Activated CD4-positive, alpha-beta T cell treated with anti-CD3 and anti-CD28 coated beads for 36 hours (primary cell): ENCODE measurements around the gene JARID2. TPM values are rescaled to one million over a fixed set of nuclear protein-coding genes. Genes with fewer than 3 reads are reported as not detected.
A peak's percentile ranks its signal among the peaks of the same experiment; 100 is the strongest.

Experiments used
- ATAC-seq: fragments of 200-7000 bp; cut with Tn5 transposase; one replicate; pipeline ENCODE4 v1.10.0; 2021; ENCODE audit warnings: mild to moderate bottlenecking, moderate library complexity
- CTCF ChIA-PET: fragments of 350-600 bp; sonication (Branson Sonifier 250); formaldehyde crosslinking; loops from one replicate; lab custom pipeline; 2021; ENCODE audit warnings: antibody characterized with exemption; lab: Charles Lee
- POLR2A ChIA-PET: fragments of 350-600 bp; sonication (Branson Sonifier 250); formaldehyde crosslinking; loops from one replicate; lab custom pipeline; 2021; ENCODE audit warnings: antibody characterized with exemption, inconsistent platforms; lab: Charles Lee
- DNase-seq: peaks from one replicate; pipeline ENCODE4 v3.0.0-alpha.2; 2020
- H3K27ac Mint-ChIP-seq: one replicate; pipeline ENCODE4 v1.8.0; 2021; ENCODE audit warnings: mixed read lengths
- H3K27me3 Mint-ChIP-seq: one replicate; pipeline ENCODE4 v1.8.0; 2021; ENCODE audit warnings: mixed read lengths
- H3K36me3 Mint-ChIP-seq: one replicate; pipeline ENCODE4 v1.8.0; 2021; ENCODE audit warnings: low read depth, mixed read lengths
- H3K4me1 Mint-ChIP-seq: one replicate; pipeline ENCODE4 v1.8.0; 2021; ENCODE audit warnings: mixed read lengths
- H3K4me3 Mint-ChIP-seq: one replicate; pipeline ENCODE4 v1.8.0; 2021; ENCODE audit warnings: mild to moderate bottlenecking, moderate library complexity, mixed read lengths
- H3K9me3 Mint-ChIP-seq: one replicate; pipeline ENCODE4 v1.8.0; 2021; ENCODE audit warnings: low read depth, mixed read lengths
- intact Hi-C, 2 experiments: fragments of 100-400 bp; cut with DNase I in 1 of 2; cut with micrococcal nuclease in 1 of 2; formaldehyde crosslinking; loops; one replicate each; pipeline versions ENCODE4 v1.14.2 to v1.15.1; 2022 to 2024; cut with DNase I, micrococcal nuclease
- total RNA-seq, 2 experiments: library from RNA; stranded (reverse); gene quantifications; one replicate each; pipeline ENCODE4 v1.2.3, GENCODE V29; 2021

The JARID2 gene
- total RNA-seq, 2 experiments from 2014 or later, result 43.0 to 48.6 TPM

- H3K4me3 Mint-ChIP-seq, result peak overlapping the region; percentile 53
- peaks cover 77% of the 10 kb centered on the region for H3K36me3 Mint-ChIP-seq
- peak overlapping the region; percentile 81 for H3K27ac Mint-ChIP-seq
- ChIA-PET POLR2A (interaction anchor here (0.7 kb wide), 1 partner anchor 146 kb away, joined by 3 read pairs; no protein-coding TSS in a partner anchor), CTCF (interaction anchor here (0.6 to 3.4 kb wide), 7 partner anchors 11 to 54 kb away, joined by 3 to 27 read pairs (median 4); no protein-coding TSS in a partner anchor)
- H3K27me3 Mint-ChIP-seq, result no peaks in the 10 kb centered on the region
- DNase-seq (peak; percentile 60), ATAC-seq (peak; percentile 53)
- H3K4me1 Mint-ChIP-seq, result peaks cover 75% of the 10 kb centered on the region
- intact Hi-C loops, result no loop called here
- peaks cover 14% of the 10 kb centered on the region for H3K9me3 Mint-ChIP-seq
Observed at GRCh38 chr6:15421945-15422733, 176.3 kb downstream of the JARID2 start.

- no peak for ATAC-seq
- intact Hi-C loops, result no loop called here
- ChIA-PET CTCF (interaction anchor here (3.4 kb wide), 1 partner anchor 10 kb away, joined by 27 read pairs; no protein-coding TSS in a partner anchor), POLR2A (no interaction called here)
- H3K4me1 Mint-ChIP-seq, result peaks cover 73% of the 10 kb centered on the region
- H3K36me3 Mint-ChIP-seq, result peaks cover 74% of the 10 kb centered on the region
- peak overlapping the region; percentile 30 for H3K27ac Mint-ChIP-seq
- no peaks in the 10 kb centered on the region for H3K27me3 Mint-ChIP-seq
- H3K4me3 Mint-ChIP-seq, result no peak overlapping the region
- H3K9me3 Mint-ChIP-seq, result peaks cover 14% of the 10 kb centered on the region
- no peak for DNase-seq
Observed at GRCh38 chr6:15423286-15423993, 177.6 kb downstream of the JARID2 start.

- no peak for ATAC-seq
- no peak overlapping the region for H3K27ac Mint-ChIP-seq
- ChIA-PET CTCF (interaction anchor here (0.6 to 1.5 kb wide), 3 partner anchors 9 to 1273 kb away, joined by 3 to 6 read pairs (median 5); no protein-coding TSS in a partner anchor), POLR2A (interaction anchor here (0.5 kb wide), 1 partner anchor 146 kb away, joined by 6 read pairs; no protein-coding TSS in a partner anchor)
- intact Hi-C loops, result no loop called here
- H3K36me3 Mint-ChIP-seq, result peaks cover 57% of the 10 kb centered on the region
- no peak for DNase-seq
- no peaks in the 10 kb centered on the region for H3K9me3 Mint-ChIP-seq
- no peaks in the 10 kb centered on the region for H3K27me3 Mint-ChIP-seq
- H3K4me1 Mint-ChIP-seq, result peaks cover 86% of the 10 kb centered on the region
- H3K4me3 Mint-ChIP-seq, result no peak overlapping the region
Observed at GRCh38 chr6:15425947-15426346, 180.1 kb downstream of the JARID2 start.

- H3K36me3 Mint-ChIP-seq, result peaks cover 59% of the 10 kb centered on the region
- peaks cover 86% of the 10 kb centered on the region for H3K4me1 Mint-ChIP-seq
- ChIA-PET CTCF (interaction anchor here (0.6 to 1.5 kb wide), 3 partner anchors 9 to 1273 kb away, joined by 3 to 6 read pairs (median 5); no protein-coding TSS in a partner anchor), POLR2A (interaction anchor here (0.5 kb wide), 1 partner anchor 146 kb away, joined by 6 read pairs; no protein-coding TSS in a partner anchor)
- H3K27ac Mint-ChIP-seq, result no peak overlapping the region
- intact Hi-C loops, result no loop called here
- H3K4me3 Mint-ChIP-seq, result no peak overlapping the region
- H3K27me3 Mint-ChIP-seq, result no peaks in the 10 kb centered on the region
- DNase-seq, result no peak
- ATAC-seq, result no peak
- H3K9me3 Mint-ChIP-seq, result no peaks in the 10 kb centered on the region
Observed at GRCh38 chr6:15426395-15426794, 180.5 kb downstream of the JARID2 start.

GRCh38 chr6:15426901-15427300, 181.0 kb downstream of the JARID2 start:
- Mint-ChIP-seq H3K36me3 (peaks cover 58% of the 10 kb centered on the region), H3K4me1 (peaks cover 86% of the 10 kb centered on the region), H3K27ac (no peak overlapping the region), H3K27me3 (no peaks in the 10 kb centered on the region), H3K4me3 (no peak overlapping the region), H3K9me3 (no peaks in the 10 kb centered on the region)
- no peak for ATAC-seq
- intact Hi-C loops, result no loop called here
- POLR2A ChIA-PET, result no interaction called here
- CTCF ChIA-PET, result interaction anchor here (0.7 to 1.5 kb wide), 2 partner anchors 8 to 193 kb away, joined by 3 to 6 read pairs; no protein-coding TSS in a partner anchor
- no peak for DNase-seq

- ChIA-PET CTCF (no interaction called here), POLR2A (no interaction called here)
- Mint-ChIP-seq H3K4me3 (no peak overlapping the region), H3K27ac (no peak overlapping the region), H3K9me3 (no peaks in the 10 kb centered on the region), H3K36me3 (peaks cover 56% of the 10 kb centered on the region), H3K4me1 (peaks cover 86% of the 10 kb centered on the region), H3K27me3 (no peaks in the 10 kb centered on the region)
- intact Hi-C loops, result no loop called here
- ATAC-seq, result no peak
- no peak for DNase-seq
Observed at GRCh38 chr6:15427331-15428070, 181.6 kb downstream of the JARID2 start.

- Mint-ChIP-seq H3K4me3 (no peak overlapping the region), H3K9me3 (peaks cover 2% of the 10 kb centered on the region), H3K36me3 (peaks cover 44% of the 10 kb centered on the region), H3K4me1 (peaks cover 85% of the 10 kb centered on the region), H3K27me3 (no peaks in the 10 kb centered on the region), H3K27ac (no peak overlapping the region)
- DNase-seq, result no peak
- intact Hi-C loops, result no loop called here
- ChIA-PET CTCF (interaction anchor here (0.7 to 0.8 kb wide), 2 partner anchors 95 to 163 kb away, joined by 3 to 4 read pairs; no protein-coding TSS in a partner anchor), POLR2A (interaction anchor here (0.6 kb wide), 1 partner anchor 164 kb away, joined by 7 read pairs; no protein-coding TSS in a partner anchor)
- no peak for ATAC-seq
Observed at GRCh38 chr6:15429141-15430110, 183.6 kb downstream of the JARID2 start.

- ATAC-seq (no peak), DNase-seq (no peak)
- intact Hi-C loops, result no loop called here
- H3K4me1 Mint-ChIP-seq, result peaks cover 91% of the 10 kb centered on the region
- peaks cover 2% of the 10 kb centered on the region for H3K9me3 Mint-ChIP-seq
- H3K27me3 Mint-ChIP-seq, result no peaks in the 10 kb centered on the region
- POLR2A ChIA-PET, result no interaction called here
- H3K27ac Mint-ChIP-seq, result no peak overlapping the region
- H3K36me3 Mint-ChIP-seq, result peaks cover 45% of the 10 kb centered on the region
- CTCF ChIA-PET, result interaction anchor here (3.5 kb wide), 1 partner anchor 11 kb away, joined by 8 read pairs; no protein-coding TSS in a partner anchor
- H3K4me3 Mint-ChIP-seq, result no peak overlapping the region
Observed at GRCh38 chr6:15430186-15430585, 184.3 kb downstream of the JARID2 start.

GRCh38 chr6:15430931-15431405, 185.1 kb downstream of the JARID2 start:
- peaks cover 89% of the 10 kb centered on the region for H3K4me1 Mint-ChIP-seq
- ChIA-PET CTCF (interaction anchor here (3.5 to 6.4 kb wide), 2 partner anchors 9 to 11 kb away, joined by 8 to 27 read pairs; no protein-coding TSS in a partner anchor), POLR2A (no interaction called here)
- intact Hi-C loops, result no loop called here
- no peak overlapping the region for H3K4me3 Mint-ChIP-seq
- ATAC-seq (no peak), DNase-seq (no peak)
- H3K36me3 Mint-ChIP-seq, result peaks cover 41% of the 10 kb centered on the region
- H3K27me3 Mint-ChIP-seq, result no peaks in the 10 kb centered on the region
- no peak overlapping the region for H3K27ac Mint-ChIP-seq
- H3K9me3 Mint-ChIP-seq, result peaks cover 2% of the 10 kb centered on the region
